NT2/D1 (cell line): ENCODE measurements around the gene YIF1A.

Source experiments
- SUZ12 ChIP-seq: IDR thresholded peaks from 2 replicates; pipeline ENCODE4 v1.6.1; 2011; ENCODE audit not compliant: insufficient read length, insufficient read depth; ENCODE audit errors: extremely low read depth
- YY1 ChIP-seq: IDR thresholded peaks from 2 replicates; pipeline ENCODE4 v1.6.1; 2011; ENCODE audit not compliant: insufficient read length, insufficient read depth
- ZNF274 ChIP-seq: IDR thresholded peaks from 2 replicates; pipeline ENCODE4 v1.6.1; 2011; ENCODE audit warnings: mild to moderate bottlenecking, low read depth, low read length

DNA sequence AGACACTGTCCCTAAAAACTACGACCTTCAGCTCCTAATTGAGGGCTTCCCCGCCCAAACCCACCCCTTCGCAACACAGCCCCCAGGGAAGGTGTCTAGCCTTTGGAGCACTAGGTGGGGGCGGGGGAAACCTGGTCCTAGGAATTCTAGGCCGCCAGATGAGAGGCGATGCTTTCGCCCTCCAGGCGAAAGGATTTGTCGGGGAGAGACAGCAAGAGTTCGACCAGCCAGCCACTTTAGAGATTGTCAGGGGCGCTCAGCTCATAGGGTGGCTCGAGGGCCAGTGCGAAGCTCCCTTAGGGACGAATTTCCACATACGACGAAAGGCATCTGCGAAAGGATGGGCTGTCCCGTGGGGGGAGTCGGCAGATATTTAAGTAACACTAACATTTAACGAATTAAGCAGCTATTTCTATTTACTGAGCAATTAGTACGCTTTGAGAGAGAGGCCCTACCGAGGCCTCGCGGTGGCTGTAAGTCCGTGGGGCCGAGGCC, 22.6 kb upstream of the YIF1A start:
- TF ChIP-seq YY1 (no peak), SUZ12 (no peak), ZNF274 (no peak)
